GDM1 (cell line): Measurements from ENCODE around the gene XPR1.

Experiments used
- DNase-seq: peaks from one replicate; lab custom pipeline; 2025; lab: John Stamatoyannopoulos, UW

XPR1 gene

DNA sequence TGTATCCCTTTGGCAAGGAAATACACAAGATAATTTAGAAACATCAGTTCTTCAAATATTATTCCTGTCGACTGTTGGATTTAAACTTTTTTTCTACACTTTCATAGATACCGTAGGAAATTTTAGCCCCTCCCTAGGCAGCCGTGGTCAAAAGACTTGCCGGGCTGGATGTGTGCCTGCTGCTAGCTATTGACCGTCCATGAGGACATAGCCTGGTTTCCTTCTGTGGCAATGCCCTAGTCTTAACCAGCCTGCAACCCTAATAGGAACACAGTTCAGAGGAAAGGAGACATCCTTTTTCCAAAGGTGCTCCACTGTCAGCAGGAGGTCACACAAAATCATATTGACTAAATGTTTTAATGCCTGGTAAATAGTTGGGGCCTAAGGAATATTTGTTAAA lies 260.4 kb downstream of the XPR1 start:
- DNase-seq: no peak

DNA sequence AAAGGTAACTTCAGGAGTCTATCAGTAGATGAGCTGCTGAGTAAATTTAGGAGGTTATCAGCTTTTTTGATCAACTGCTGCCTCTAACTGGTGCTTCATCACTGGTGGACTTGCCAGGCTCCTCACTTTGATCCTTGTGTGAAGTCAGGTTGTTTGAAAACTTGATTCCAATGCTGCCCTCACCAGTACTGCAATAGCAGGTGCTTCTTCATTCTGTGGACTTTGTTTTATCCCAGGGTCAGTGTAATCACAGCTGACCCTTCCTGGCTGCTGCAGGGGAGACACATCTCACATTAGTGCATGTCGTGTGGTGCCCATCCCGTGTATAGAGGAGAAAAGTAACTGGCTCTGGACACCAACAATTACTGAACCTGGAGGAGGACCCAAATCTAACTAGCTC lies 260.9 kb downstream of the XPR1 start:
- no peak for DNase-seq

DNA sequence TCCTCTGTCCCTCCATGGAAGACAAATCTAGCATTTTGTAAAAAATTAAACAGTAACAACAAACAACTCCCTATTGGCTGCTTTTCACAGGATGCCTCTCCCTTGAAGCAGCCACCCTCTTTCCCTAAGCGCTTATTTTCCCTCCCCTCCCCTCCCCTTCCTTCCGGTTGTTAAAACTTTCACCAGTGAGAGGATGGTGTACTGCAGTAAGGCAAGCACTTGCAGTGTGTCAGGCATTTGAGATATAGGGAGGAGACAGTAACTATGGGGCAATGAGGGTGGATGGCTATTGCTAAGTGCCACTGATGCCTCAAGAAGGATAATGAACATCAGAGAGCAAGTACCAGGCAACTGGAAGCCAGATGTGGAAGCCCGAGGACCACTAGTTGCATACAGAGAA lies 261.8 kb downstream of the XPR1 start:
- DNase-seq: no peak

DNA sequence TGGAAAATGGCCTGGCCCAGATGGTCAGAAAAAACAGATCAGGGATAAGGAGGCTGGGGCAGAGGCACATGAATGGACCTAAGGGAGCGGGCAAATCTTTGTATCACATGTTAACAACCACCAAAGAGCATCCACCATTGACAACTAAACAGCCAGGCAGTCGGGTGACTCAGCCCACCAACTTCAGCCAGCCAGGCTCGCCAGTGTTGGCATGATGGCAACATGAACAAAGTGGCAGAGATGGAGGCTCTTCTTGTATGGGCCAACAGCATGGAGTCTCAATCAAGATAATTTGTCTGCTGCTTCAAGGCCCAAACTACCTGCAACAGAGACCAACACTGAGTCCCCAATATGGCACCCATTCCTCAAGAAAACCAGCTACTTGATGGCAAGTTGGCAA lies 264.3 kb downstream of the XPR1 start:
- no peak for DNase-seq

DNA sequence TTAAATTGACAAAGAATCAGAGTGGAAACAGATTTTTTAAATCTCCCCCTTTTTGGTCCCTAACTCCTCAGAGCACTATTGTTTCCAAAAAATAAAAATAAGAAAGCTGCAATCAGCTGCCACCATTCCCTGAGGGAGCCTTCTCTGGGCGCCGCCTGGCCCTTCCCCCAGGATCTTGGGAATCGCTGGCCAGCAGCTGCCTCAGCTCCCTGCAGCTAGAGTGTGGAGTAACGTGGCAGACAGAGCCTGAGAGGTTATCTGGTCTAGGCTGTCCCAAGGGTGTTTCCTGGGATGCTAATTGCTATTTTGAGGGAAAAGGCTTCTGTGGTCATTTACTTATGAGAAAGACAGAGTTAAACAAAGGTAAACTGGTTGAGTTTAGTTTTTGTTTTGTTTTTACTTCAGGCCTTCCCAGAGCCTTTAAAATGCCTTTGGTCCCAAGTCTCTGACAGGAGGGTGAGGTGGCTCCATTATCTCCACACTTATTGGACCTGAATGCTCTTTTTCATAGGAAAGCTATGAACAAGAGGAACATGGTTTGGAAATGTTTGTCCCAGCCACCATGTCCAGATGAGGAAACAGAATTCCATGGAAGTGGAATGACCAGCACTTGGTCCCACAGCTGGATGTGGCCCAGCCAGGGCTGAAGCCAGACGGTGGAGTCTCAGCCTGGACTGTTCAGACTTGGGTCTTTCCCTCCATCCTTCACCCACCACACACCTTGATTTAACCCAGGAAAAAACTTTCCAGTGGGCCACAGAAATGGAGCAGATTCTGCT lies 266.8 kb downstream of the XPR1 start:
- DNase-seq: no peak

DNA sequence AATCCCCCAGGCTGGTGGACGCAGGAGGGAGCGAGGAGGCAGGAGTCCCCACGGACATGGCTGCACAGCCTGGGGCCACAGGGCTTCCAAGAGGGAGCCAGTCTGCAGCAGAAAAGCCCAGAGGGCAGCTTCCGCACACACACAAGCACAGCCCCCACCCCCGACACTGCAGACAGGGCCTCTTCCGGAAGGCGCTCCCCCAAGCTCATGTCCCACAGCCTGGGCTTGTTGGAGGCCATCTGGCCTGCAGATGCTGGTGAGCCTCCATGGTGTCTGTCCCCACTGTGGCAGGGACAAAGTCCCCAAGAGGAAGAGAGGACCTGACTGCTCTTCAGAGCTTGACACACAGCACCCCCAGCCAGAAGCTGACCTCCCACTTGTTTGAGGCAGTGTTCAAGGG lies 267.4 kb downstream of the XPR1 start:
- DNase-seq: no peak

DNA sequence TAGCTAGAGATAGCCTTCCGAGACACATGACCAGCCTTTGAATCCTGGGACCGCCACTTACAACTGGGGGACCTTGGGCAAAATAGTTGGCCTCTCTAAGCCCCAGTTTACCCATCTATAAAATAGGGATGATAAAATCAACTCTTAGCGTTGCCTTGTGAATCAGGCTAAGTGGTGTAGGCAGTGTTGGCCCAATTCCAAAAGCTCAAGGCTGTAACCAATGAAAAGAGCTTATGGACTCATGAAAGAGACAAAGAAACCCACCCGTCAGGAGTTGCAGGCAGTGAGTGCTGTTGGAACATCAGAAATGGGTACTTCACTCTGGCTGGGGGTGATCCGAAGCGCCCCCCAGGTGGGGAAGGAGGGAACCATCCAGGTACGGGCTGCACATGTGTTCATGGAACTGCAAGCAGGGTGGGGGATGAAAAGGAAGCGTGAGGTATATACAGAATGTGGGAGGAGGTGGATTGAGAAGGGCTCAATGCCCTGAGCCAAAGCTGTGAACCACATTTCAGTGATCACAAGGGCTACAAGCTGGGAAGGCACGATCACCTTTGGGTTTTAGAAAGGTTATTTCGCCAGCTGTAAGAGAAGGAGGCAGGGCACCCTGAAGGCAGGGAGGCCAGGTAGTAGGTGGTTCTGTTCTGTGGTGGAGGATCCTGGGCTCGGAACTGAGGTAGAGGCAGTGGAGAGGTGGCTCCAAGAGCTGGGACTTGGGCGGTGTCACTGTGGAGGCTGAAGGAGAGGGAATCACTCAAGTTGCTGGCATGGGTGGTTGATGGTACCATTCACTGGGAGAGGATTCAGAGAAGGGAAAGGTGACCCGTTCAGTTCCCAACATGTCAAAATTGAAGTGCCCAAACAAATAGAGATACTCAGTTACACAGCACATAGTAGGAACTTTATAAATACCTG lies 269.5 kb downstream of the XPR1 start:
- no peak for DNase-seq

DNA sequence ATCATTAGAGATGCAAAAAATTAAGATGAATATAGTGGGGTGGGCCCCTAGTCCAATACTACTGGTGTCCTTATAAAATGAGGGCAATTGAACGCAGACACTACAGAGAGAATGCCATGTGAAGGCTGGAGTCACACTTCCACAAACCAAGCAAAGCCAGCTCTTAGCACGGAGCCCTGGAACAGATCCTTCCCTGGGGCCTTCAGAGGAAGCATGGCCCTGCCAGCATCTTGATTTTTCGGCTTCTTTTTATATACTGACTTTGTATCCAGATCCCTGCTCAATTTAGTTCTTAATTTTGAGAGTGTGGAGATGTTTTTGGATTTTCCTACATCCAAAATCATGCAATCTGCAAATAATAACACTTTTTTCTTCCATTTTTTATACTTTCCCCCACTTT lies 270.7 kb downstream of the XPR1 start:
- DNase-seq: no peak

DNA sequence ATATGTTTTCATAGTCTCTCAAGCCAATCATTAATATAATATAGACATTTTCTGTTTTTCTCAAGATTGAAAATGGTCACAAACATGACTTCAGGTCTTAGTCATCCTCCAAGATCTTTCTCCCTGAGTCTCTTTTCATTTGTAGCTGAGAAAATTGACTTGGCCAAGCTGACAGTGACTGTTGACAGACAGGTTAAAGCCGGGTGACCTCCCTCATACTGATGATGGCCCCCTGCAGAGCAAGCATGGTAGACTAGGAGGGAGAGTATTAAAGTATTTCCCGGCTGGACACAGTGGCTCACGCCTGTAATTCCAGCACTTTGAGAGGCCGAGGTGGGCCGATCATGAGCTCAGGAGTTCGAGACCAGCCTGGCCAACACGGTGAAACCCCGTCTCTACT lies 274.1 kb downstream of the XPR1 start:
- no peak for DNase-seq

DNA sequence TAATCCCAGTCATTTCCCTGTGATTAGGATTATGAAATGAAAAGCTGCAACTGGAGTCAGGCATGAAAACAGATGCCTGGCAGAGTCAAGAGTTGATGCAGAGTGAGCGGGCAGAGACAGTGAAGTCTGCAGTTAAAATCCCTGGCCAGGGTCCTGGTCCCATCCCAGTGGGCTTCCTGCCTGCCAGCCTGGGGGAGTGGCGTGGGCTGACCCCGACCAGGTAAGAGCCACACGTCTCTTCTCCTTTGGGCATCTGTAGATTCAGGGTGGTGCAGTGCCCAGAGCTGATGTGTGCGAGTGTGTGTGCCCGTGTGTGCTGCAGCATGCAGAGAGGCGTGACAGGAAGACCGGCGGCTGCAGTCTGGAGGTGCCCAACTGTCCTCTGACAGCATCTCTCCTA lies 274.7 kb downstream of the XPR1 start:
- no peak for DNase-seq

DNA sequence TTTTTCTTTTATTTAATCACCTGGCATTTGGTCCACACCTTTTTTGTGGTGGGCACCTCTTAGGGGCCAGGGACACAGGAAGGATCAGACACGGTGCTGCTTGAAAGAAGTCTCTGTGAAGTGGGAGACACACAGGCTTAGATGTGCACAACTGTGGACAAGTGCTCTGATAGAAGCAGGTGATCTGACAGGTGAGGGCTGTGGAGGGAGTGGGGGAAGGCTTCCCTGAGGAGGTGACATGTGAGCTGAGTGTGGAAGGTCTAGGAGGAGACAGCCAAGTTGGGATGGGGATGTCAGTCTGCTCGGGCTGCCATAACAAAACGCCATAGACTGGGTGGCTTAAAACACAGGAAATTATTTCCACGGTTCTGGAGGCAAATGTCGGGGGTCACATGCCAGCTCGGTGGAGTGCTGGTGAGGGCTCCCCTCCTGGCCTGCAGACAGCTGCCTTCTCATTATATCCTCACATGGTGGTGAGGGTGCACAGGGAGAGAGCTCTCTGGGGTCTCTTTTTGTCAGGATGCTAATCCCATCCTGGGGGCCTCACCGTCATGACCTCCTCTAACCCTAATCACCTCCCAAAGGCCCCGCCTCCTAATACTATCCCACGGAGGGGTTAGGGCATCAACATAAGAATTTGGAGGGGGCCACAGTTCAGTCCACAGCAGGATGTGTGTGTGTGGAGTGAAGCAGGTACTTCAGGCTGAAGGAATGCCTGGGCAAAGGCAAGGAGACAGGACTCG lies 275.7 kb downstream of the XPR1 start:
- no peak for DNase-seq

DNA sequence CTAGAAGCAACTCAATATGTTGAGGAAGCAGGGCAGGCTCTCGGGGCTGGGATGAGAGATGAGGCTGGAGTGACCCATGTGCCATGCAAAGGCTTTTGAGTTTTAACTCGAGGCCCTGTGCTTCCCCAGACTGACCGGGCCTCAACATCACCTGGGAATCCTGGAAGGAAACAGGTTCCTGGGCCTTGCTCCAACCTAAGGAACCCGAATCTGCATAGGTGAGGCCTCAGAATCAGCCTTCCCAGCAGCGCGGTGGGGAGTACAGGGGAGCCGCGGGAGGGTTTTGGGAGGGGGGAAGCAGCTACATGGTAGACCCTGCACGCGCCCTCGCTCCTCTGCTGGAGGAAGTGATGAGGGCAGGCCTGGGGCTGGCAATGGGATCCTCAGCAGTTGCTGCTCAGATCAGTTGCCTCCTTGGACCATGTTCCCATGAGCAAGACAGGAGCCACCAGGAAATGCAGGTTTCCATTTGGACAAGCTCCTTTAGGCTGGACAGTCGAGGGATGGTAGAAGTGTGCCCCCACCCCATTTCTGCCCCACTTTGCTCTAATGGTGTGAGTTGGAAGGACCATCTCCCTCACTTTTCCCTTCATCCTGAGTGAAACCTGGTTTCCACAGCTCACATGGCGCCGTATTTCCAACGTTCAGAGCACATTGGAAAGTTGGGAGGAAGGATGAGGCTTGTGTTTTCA lies 276.4 kb downstream of the XPR1 start:
- DNase-seq: no peak

DNA sequence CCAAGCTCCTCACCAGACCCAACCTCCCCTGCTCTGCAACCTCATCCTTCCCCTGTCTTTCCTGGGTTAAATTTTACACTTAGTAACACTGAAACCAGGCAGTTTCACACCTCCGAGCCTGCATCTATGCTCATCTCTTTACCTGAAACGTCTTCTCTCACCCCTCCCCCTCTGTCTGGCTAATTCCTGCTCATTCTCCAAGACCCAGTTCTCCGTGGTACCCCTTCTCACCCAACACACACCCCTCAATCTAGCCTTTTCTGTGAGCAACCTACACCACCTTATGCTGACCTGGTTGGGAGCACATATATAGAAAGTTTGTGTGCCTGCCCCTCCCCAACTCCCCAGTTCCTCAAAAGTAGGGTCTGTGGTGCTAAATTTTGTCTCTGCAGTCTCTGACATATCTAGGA lies 277.2 kb downstream of the XPR1 start:
- no peak for DNase-seq

DNA sequence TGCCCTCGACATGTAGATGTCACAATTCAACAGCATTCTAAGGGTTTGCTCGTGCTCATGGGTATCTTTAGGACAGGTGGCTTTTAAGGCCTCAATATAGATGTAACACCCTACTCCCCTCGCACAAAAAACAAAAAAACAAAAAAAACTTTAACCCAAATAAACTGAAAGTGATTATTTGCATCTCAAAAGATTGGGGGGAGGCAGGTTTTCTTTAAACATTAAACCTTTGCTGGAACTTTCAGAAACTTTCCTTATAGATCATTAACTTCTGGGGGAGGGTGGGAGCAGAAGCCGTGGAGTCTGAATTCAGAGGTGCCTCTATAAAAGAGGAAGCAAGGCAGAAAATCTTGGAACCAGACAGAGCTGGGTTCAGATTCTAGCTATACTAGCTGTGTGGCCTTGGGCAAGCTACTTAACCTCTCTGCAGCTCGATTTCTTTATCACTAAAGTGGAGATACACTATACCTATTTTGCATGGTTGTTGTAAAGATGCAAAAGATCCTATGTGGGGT lies 277.7 kb downstream of the XPR1 start:
- DNase-seq: no peak

DNA sequence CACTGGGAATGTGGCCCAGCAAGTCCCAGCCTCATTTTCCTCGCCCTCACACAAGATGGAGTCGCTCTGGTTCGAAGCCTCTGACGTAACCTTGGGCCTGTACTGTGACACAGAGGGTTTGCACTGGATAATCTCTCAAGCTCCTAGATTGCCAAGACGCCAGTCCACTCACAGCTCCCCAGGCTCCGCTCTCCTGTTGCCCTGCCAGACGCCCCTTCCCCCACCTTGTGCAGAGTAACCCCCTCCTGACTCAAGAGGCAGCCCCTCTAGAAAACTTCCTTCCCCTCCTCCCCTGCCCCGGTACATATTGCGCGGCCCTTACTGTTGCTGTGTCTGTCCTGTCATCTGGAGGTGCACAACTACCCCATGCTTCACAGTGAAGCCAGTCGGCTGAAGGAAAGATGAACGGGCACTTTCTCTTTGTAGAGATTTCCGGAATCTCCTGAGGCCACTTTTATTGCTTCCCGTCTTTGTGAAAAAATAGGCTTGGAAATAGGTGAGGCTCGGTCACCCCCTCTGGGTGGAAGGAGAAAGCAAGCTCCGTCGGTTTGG lies 279.9 kb downstream of the XPR1 start:
- DNase-seq: no peak

DNA sequence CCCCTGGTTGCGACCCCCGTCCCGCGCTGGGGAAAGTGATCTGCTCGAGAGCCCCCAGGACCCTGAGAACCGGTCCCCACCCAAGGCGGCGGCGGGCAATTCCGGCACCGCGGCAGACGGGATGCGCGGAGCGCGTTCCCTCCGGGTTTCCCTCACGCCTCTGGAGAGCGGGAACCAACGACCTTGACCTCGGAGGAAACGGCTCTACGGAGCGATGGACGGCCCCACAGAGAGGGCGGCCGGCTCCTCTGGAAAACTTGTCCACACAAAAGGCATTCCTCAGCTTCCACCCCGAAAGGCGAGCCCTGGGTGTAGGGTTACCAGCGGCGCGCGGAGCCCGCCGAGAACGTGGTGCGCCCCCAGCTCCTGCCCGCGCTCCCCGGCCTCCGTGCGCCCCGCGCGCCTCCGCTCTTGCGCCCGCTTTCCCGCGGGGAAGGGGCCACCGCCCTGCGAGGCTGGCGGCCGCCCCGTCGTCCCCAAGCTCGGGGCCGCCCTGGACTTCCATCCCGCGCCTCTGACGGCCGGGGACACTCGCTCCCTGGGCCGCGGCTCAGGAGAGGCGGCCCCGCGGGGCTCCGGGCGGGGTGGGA lies 280.5 kb downstream of the XPR1 start:
- DNase-seq: no peak

DNA sequence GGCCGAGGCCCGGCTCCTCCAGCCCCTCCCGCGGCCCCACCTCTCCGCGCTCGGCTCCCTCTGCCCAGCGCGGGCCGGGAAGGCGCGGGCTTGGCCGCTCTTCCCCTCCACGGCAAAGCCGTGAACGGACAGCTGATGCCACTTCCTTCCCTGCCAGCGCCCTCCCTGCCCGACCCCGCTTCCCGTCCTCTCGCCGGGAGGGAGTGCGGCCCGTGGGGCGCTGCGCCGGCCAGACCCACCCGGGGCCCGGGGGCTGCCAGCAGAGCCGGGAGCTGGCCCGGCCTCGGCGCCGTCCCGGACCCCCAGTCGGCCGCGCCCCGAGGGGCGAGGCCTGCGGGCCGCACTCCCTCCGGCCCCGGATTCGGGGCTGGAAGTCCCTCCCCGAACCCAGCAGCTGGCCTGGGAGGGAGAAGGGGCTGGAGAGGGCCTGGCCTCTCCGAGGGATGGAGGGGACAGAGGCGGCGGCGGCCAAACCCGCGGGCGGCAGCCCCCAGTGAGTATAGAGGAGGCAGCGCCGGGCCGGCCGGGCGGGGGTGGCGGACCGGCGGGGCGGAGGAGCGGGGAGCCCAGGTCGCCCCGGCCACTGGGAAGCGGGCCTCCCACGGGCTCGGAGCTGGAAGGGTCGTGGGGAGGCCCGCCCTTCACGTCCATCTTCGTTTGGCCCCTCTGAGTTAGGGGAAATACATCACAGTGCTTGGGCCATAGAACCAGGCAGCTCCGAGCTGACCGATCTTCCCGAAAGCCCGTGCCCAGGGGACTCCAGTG lies 281.2 kb downstream of the XPR1 start, which contains the start of gene KIAA1614:
Gene KIAA1614 (plus strand): TSS at position 97 of the 765 bp plus-strand sequence. CDS start 347 bp downstream, at position 444.
- no peak for DNase-seq

DNA sequence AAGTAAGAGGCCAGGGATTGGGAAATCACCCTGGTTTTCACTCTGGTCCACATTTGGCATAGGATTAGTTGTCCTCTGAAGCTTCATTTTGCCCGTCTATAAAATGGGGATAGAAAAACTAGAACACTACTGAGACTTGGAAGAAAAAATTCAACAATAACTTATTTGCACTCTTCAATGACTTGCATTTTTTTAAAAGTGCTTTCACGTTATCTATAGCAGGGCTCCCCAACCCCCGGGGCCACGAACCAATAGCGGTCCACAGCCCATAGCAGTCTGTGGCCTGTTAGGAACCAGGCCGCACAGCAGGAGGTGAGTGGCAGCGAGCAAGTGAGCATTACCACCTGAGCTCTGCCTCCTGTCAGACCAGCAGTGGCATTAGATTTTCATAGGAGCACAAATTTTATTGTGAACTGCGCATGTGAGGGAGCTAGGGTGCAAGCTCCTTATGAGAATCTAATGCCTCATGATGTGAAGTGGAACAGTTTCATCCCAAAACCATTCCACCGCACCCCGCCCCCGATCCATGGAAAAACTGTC lies 283.7 kb downstream of the XPR1 start:
- DNase-seq: no peak

DNA sequence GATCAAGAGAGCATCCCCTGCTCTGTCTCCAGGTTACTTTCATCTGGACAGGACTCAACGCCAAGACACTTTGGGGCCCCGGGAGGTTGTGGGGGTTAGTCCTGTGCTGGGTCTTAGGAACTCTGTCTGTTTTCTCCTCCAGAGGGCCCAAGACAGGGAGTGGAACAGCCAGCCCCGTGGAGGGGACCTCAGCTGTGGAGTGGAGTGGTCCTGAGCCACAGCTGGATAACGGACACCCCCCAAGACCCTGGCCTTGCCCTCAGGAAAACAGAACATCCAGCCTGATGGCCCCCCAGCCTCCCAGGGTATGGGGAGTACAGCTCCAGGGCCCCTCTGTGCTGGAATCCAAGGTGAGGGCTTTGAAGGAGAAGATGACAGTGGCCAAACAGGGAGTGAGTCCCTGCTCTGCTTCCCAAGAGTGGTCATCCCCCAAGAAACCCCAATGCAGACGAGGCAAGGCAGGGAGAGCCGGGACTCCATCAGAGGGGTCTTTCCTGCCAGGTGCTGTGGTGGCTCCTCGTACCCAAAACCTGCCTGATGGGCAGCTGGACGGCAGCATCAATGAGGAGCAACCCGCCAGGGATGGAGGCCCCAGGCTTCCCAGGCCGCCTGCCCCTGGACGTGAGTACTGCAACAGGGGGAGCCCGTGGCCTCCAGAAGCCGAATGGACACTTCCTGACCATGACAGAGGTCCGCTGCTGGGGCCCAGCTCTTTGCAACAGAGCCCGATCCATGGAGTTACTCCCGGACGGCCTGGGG lies 284.4 kb downstream of the XPR1 start:
- DNase-seq: no peak
